ENCODE results near the gene RSBN1L. TPM values are rescaled to one million over a fixed set of nuclear protein-coding genes. Genes with fewer than 3 reads are reported as not detected.
A peak's percentile ranks its signal among the peaks of the same experiment; 100 is the strongest.
"Not testable (repeated sequence)": the region's sequence is repeated elsewhere in the genome, so short reads cannot be mapped to it uniquely, and the experiment has no call there.

Gene RSBN1L
- total and polyA plus RNA-seq, 11 donors = 4.0 to 12.1 (median 9.0) TPM

DNA sequence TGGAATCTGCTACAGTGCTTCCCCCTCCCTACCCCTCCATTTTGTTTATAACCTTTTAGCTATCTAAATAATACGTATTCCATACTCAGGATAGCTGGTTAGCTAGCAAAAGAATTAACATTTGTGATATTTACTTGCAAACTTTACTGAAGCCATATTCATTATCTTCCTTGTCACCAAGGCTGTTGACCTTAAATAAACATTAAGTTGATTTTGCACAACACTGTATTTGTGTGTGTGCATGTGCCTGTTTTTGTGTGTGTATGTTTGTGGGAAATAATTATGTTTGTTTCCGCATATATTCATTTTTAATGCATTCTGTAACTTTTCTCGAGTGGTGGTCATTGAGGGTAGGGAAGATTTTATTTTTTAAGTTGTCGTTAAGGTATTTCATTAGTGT is 86.1 kb downstream of the RSBN1L start:
- ATAC-seq (no peak), DNase-seq (no peak)
- H3K27me3 ChIP-seq = no peaks in the 10 kb centered on the region
- peaks cover 0 to 2% (median 0%) of the 10 kb centered on the region in 12 donors for H3K9me3 ChIP-seq
- H3K36me3 ChIP-seq = peaks cover 0 to 63% (median 45%) of the 10 kb centered on the region in 9 donors
- intact Hi-C loops (cut with DNase I) = no loop called here
- TF ChIP-seq, protein P1, sequence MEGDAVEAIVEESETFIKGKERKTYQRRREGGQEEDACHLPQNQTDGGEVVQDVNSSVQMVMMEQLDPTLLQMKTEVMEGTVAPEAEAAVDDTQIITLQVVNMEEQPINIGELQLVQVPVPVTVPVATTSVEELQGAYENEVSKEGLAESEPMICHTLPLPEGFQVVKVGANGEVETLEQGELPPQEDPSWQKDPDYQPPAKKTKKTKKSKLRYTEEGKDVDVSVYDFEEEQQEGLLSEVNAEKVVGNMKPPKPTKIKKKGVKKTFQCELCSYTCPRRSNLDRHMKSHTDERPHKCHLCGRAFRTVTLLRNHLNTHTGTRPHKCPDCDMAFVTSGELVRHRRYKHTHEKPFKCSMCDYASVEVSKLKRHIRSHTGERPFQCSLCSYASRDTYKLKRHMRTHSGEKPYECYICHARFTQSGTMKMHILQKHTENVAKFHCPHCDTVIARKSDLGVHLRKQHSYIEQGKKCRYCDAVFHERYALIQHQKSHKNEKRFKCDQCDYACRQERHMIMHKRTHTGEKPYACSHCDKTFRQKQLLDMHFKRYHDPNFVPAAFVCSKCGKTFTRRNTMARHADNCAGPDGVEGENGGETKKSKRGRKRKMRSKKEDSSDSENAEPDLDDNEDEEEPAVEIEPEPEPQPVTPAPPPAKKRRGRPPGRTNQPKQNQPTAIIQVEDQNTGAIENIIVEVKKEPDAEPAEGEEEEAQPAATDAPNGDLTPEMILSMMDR (IDR thresholded peaks at IDR 0.05) = no peak
- no peaks in the 10 kb centered on the region for H3K4me1 ChIP-seq
- WGBS, 4 donors = 96 to 98% (median 96%) methylated on average over 4 of the region's 4 CpGs
- H3K27ac ChIP-seq = no peak overlapping the region
- H3K4me3 ChIP-seq = no peak overlapping the region

DNA sequence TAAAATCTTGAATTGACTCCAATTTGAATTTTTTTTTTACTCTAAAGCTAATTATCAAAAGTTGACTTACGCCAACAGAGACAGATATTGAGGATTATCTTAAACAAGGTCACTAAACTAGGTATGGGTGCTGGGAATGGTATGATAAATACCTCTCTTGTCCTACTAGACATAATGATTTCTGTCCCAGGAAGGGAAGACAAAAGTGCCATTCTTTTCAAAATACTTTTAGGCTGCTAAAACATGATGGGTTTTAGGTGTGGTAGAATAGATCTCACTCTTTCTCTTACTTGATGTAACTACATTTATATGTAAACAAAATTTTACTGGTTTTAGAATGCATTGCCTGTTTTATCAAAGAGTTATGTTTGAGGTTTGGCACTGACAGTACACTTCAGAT is 86.9 kb downstream of the RSBN1L start:
- TF ChIP-seq POLR2A (IDR thresholded peaks at IDR 0.05) = no peak
- TF ChIP-seq, protein P1 (IDR thresholded peaks at IDR 0.05) = no peak
- Histone ChIP-seq H3K27me3 (no peaks in the 10 kb centered on the region), H3K4me3 (no peak overlapping the region), H3K27ac (no peak overlapping the region), H3K36me3 (peaks cover 0 to 57% (median 39%) of the 10 kb centered on the region in 9 donors), H3K4me1 (no peaks in the 10 kb centered on the region), H3K9me3 (peaks cover 0 to 2% (median 0%) of the 10 kb centered on the region in 12 donors)
- 84 to 89% (median 86%) methylated on average over 1 of the region's 1 CpG for WGBS, 4 donors
- ATAC-seq = no peak
- no peak for DNase-seq
- intact Hi-C loops (cut with DNase I) = no loop called here

DNA sequence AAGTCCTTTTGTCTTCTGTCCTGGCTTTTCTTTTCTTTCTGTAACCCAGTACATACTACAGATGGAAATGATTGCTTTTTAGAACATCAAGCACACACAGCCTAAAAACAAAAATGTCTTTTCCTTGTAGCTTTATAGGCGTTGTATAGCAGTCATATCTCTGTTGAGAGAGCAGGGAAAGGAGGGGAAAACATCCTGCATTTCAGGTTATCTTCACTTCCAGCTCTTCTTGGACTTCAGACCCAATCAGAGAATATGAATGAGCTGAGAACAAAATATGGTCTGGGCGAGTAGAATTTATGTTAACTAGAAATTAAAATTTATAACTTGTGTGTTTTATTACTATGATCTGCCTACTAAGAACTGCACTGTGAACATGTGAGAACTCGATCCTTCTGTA is 87.3 kb downstream of the RSBN1L start:
- no peak overlapping the region for H3K27ac ChIP-seq
- H3K27me3 ChIP-seq = no peaks in the 10 kb centered on the region
- H3K9me3 ChIP-seq = peaks cover 0 to 2% (median 0%) of the 10 kb centered on the region in 12 donors
- no peak for TF ChIP-seq POLR2A (IDR thresholded peaks at IDR 0.05)
- TF ChIP-seq, protein P1 (IDR thresholded peaks at IDR 0.05) = no peak
- peaks cover 0 to 53% (median 35%) of the 10 kb centered on the region in 9 donors for H3K36me3 ChIP-seq
- no peak overlapping the region for H3K4me3 ChIP-seq
- ATAC-seq (no peak), DNase-seq (no peak)
- WGBS, 4 donors = 84 to 93% (median 90%) methylated on average over 3 of the region's 3 CpGs
- intact Hi-C loops (cut with DNase I) = no loop called here
- H3K4me1 ChIP-seq = no peaks in the 10 kb centered on the region

DNA sequence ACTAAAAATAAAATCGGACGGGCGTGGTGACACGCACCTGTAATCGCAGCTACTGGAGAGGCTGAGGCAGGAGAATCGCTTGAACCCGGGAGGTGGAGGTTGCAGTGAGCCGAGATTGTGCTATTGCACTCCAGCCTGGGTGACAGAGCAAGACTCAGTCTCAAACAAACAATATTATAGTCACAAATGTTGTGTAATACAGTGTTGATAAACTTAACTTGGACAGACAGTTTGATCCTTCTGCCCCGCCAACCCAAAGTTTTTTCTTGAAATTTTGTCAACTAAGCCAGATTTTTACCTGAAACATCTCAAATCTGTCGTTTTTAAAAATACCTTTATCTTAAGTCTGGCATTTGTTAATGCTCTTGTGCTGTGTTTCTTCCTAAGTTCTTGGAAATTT is 88.2 kb downstream of the RSBN1L start:
- H3K9me3 ChIP-seq; intact Hi-C loops (cut with DNase I); H3K27me3 ChIP-seq; DNase-seq; H3K4me3 ChIP-seq; H3K4me1 ChIP-seq; ATAC-seq: not testable (repeated sequence)
- peak overlapping the region in 1 of 12 donors; percentile 2 for H3K27ac ChIP-seq
- peaks cover 0 to 44% (median 26%) of the 10 kb centered on the region in 9 donors for H3K36me3 ChIP-seq
- WGBS, 4 donors = 95 to 98% (median 96%) methylated on average over 10 of the region's 10 CpGs

DNA sequence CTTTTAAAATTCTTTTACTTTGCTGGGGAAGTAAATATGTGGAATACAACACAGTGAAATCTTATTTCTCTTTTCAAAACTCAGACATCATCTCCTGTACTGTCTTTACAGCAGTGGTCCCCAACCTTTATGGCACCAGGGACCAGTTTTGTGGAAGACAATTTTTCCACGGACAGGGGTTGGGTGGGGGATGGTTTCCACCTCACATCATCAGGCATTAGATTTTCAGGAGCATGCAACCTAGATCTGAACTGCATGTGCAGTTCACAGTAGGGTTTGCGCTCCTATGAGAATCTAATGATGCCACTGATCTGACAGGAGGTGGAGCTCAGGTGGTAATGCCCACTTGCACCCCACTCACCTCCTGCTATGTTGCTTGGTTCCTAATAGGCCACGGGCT is 89.8 kb downstream of the RSBN1L start:
- Histone ChIP-seq H3K27ac (no peak overlapping the region), H3K4me3 (no peak overlapping the region), H3K9me3 (peaks cover 0 to 2% (median 0%) of the 10 kb centered on the region in 12 donors), H3K4me1 (no peaks in the 10 kb centered on the region), H3K27me3 (no peaks in the 10 kb centered on the region), H3K36me3 (peaks cover 0 to 28% (median 10%) of the 10 kb centered on the region in 9 donors)
- ATAC-seq (peak in 1 of 4 donors; percentile 27), DNase-seq (no peak)
- 97 to 99% (median 98%) methylated on average over 3 of the region's 3 CpGs for WGBS, 4 donors
- intact Hi-C loops (cut with DNase I) = no loop called here
- no peak for TF ChIP-seq POLR2A (IDR thresholded peaks at IDR 0.05)
- TF ChIP-seq, protein P1 (IDR thresholded peaks at IDR 0.05) = no peak
